ENCODE results near the gene MAP2K1.

Gene MAP2K1

DNA sequence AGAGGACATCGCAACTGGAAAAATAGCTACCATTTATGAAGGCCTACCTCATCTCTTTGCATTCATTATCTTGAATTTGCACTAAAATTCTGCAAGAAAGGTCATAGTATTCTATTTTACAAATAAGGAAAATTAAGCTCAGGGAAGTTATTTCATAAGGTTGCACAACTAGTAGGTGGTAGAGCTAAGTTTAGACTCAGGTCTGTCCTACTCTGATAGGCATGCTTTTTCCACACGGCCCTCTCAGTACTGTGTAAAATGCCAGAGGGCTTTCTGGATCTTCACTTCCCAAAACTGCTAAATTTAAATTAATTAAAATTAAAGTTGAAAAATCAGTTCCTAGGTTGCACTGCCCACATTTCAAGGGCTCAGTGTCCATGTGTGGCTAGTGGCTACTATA is 18.3 kb downstream of the MAP2K1 start:
- H3K4me3 ChIP-seq (ENCODE audit: insufficient read length, low read depth): no peak overlapping the region
- no peaks in the 10 kb centered on the region for H3K4me1 ChIP-seq (ENCODE audit: insufficient read depth, insufficient read length)
- no peaks in the 10 kb centered on the region for H3K27me3 ChIP-seq (ENCODE audit: insufficient read depth, insufficient read length)

GRCh38 chr15:66405615-66406014 is 18.9 kb downstream of the MAP2K1 start:
- TF ChIP-seq YY1 (IDR thresholded peaks at IDR 0.05; ENCODE audit: insufficient read depth, insufficient read length) (no peak), ZNF274 (IDR thresholded peaks at IDR 0.05; ENCODE audit: low read depth, low read length) (no peak), SUZ12 (IDR thresholded peaks at IDR 0.05; ENCODE audit: extremely low read depth, insufficient read depth, insufficient read length) (no peak)
- Histone ChIP-seq H3K36me3 (ENCODE audit: insufficient read depth, insufficient read length, low read length) (peaks cover 2% of the 10 kb centered on the region), H3K9ac (ENCODE audit: insufficient read length, low read depth) (no peak overlapping the region), H3K4me1 (ENCODE audit: insufficient read depth, insufficient read length) (no peaks in the 10 kb centered on the region), H3K9me3 (ENCODE audit: insufficient read depth, low read length) (no peaks in the 10 kb centered on the region), H3K27me3 (ENCODE audit: insufficient read depth, insufficient read length) (no peaks in the 10 kb centered on the region), H3K4me3 (ENCODE audit: insufficient read length, low read depth) (no peak overlapping the region)
- DNase-seq (ENCODE audit: low read depth, low spot score): no peak

More for the DNA sequence above, 18.3 kb downstream of the MAP2K1 start:
- TF ChIP-seq SUZ12 (IDR thresholded peaks at IDR 0.05; ENCODE audit: extremely low read depth, insufficient read depth, insufficient read length) (no peak), ZNF274 (IDR thresholded peaks at IDR 0.05; ENCODE audit: low read depth, low read length) (no peak), YY1 (IDR thresholded peaks at IDR 0.05; ENCODE audit: insufficient read depth, insufficient read length) (no peak)
- no peak for DNase-seq (ENCODE audit: low read depth, low spot score)
- Histone ChIP-seq H3K36me3 (ENCODE audit: insufficient read depth, insufficient read length, low read length) (no peaks in the 10 kb centered on the region), H3K9me3 (ENCODE audit: insufficient read depth, low read length) (no peaks in the 10 kb centered on the region), H3K9ac (ENCODE audit: insufficient read length, low read depth) (no peak overlapping the region)

GRCh38 chr15:66408254-66408653 is 21.5 kb downstream of the MAP2K1 start:
- peaks cover 4% of the 10 kb centered on the region for H3K36me3 ChIP-seq (ENCODE audit: insufficient read depth, insufficient read length, low read length)
- no peaks in the 10 kb centered on the region for H3K27me3 ChIP-seq (ENCODE audit: insufficient read depth, insufficient read length)
- TF ChIP-seq ZNF274 (IDR thresholded peaks at IDR 0.05; ENCODE audit: low read depth, low read length) (no peak), SUZ12 (IDR thresholded peaks at IDR 0.05; ENCODE audit: extremely low read depth, insufficient read depth, insufficient read length) (no peak), YY1 (IDR thresholded peaks at IDR 0.05; ENCODE audit: insufficient read depth, insufficient read length) (no peak)
- H3K4me3 ChIP-seq (ENCODE audit: insufficient read length, low read depth): no peak overlapping the region
- H3K4me1 ChIP-seq (ENCODE audit: insufficient read depth, insufficient read length): no peaks in the 10 kb centered on the region
- no peak overlapping the region for H3K9ac ChIP-seq (ENCODE audit: insufficient read length, low read depth)
- peaks cover 9% of the 10 kb centered on the region for H3K9me3 ChIP-seq (ENCODE audit: insufficient read depth, low read length)
- no peak for DNase-seq (ENCODE audit: low read depth, low spot score)

DNA sequence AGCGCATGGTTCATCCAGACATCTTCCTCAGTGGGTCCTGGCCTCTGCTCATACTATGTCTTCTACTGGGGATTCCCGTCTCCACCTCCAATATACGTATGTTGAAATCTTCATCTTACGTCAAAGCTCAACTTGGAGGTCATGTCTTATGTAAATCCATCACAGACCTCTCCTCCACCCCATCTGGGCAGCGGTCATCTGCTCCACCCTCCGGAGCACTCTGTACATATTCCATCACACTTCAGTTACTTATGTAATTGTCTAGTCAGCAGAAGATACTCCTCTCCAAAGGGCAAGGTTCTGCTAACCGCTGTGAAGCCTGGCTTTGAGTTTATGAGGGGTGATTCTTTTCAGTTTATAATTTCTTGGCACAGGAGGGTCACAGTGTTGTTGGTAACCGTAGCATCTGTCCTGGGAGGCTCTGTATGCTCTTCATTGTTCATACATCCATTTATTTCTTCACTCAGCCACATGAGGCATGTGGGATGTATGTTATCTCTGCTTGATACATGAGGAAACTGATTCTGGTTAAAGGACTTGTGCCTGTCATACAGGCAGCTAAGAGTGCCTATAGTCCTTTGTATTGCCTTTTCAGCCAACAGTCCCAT is 22.1 kb downstream of the MAP2K1 start:
- H3K4me1 ChIP-seq (ENCODE audit: insufficient read depth, insufficient read length): no peaks in the 10 kb centered on the region

GRCh38 chr15:66409565-66410108 is 22.9 kb downstream of the MAP2K1 start:
- Histone ChIP-seq H3K9me3 (ENCODE audit: insufficient read depth, low read length) (peaks cover 23% of the 10 kb centered on the region), H3K27me3 (ENCODE audit: insufficient read depth, insufficient read length) (no peaks in the 10 kb centered on the region), H3K9ac (ENCODE audit: insufficient read length, low read depth) (no peak overlapping the region), H3K4me1 (ENCODE audit: insufficient read depth, insufficient read length) (no peaks in the 10 kb centered on the region), H3K4me3 (ENCODE audit: insufficient read length, low read depth) (no peak overlapping the region), H3K36me3 (ENCODE audit: insufficient read depth, insufficient read length, low read length) (peaks cover 8% of the 10 kb centered on the region)
- DNase-seq (ENCODE audit: low read depth, low spot score): no peak
- TF ChIP-seq SUZ12 (IDR thresholded peaks at IDR 0.05; ENCODE audit: extremely low read depth, insufficient read depth, insufficient read length) (no peak), ZNF274 (IDR thresholded peaks at IDR 0.05; ENCODE audit: low read depth, low read length) (no peak), YY1 (IDR thresholded peaks at IDR 0.05; ENCODE audit: insufficient read depth, insufficient read length) (no peak)

More for the DNA sequence above, 22.1 kb downstream of the MAP2K1 start:
- Histone ChIP-seq H3K4me3 (ENCODE audit: insufficient read length, low read depth) (no peak overlapping the region), H3K27me3 (ENCODE audit: insufficient read depth, insufficient read length) (no peaks in the 10 kb centered on the region), H3K9me3 (ENCODE audit: insufficient read depth, low read length) (peaks cover 14% of the 10 kb centered on the region), H3K9ac (ENCODE audit: insufficient read length, low read depth) (no peak overlapping the region), H3K36me3 (ENCODE audit: insufficient read depth, insufficient read length, low read length) (peaks cover 4% of the 10 kb centered on the region)
- no peak for DNase-seq (ENCODE audit: low read depth, low spot score)
- TF ChIP-seq ZNF274 (IDR thresholded peaks at IDR 0.05; ENCODE audit: low read depth, low read length): no peak
- no peak for TF ChIP-seq YY1 (IDR thresholded peaks at IDR 0.05; ENCODE audit: insufficient read depth, insufficient read length)
- no peak for TF ChIP-seq SUZ12 (IDR thresholded peaks at IDR 0.05; ENCODE audit: extremely low read depth, insufficient read depth, insufficient read length)

DNA sequence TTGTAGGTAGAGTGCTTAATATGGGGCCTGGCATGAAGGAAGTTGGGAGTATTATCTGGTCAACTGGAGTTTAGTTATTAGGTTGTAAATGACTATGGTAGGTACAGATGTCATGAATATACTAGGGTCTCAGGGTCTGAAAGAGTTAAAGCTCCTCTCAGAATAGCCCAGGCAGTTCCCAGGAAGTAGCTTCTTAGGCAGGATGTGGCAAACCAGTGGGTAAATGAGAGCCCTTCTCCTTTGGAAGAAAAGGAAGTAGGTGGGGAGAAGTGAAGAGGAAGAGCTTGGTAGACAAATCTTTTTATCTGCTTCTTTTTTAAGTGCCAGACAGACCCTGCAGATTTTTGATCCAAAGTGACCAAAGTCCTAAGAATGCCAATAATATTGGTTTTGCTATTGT is 24.5 kb downstream of the MAP2K1 start:
- no peak for TF ChIP-seq ZNF274 (IDR thresholded peaks at IDR 0.05; ENCODE audit: low read depth, low read length)
- Histone ChIP-seq H3K36me3 (ENCODE audit: insufficient read depth, insufficient read length, low read length) (peaks cover 16% of the 10 kb centered on the region), H3K9me3 (ENCODE audit: insufficient read depth, low read length) (peaks cover 28% of the 10 kb centered on the region), H3K4me1 (ENCODE audit: insufficient read depth, insufficient read length) (no peaks in the 10 kb centered on the region), H3K4me3 (ENCODE audit: insufficient read length, low read depth) (no peak overlapping the region), H3K9ac (ENCODE audit: insufficient read length, low read depth) (no peak overlapping the region), H3K27me3 (ENCODE audit: insufficient read depth, insufficient read length) (no peaks in the 10 kb centered on the region)
- DNase-seq (ENCODE audit: low read depth, low spot score): no peak

DNA sequence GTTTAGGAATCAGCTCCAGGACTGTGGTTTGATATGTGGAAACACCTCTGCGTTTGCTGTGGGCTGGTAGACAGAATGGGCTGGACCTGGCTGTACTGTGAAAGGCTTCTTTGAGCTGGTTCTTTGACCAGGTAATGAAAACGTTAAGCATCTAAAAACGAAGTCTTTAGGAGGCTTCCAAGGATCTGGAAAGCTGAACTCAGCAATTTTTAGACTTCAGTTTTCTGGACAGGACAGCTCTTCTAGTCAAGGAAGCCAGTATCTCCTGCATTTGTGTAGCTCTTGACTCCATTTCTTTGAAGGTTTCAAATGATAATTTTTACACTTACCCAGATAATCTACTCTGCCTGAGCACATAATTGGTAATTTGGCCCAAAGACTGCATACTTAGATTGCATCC is 25.5 kb downstream of the MAP2K1 start:
- Histone ChIP-seq H3K27me3 (ENCODE audit: insufficient read depth, insufficient read length) (no peaks in the 10 kb centered on the region), H3K9ac (ENCODE audit: insufficient read length, low read depth) (no peak overlapping the region), H3K4me3 (ENCODE audit: insufficient read length, low read depth) (no peak overlapping the region), H3K36me3 (ENCODE audit: insufficient read depth, insufficient read length, low read length) (peaks cover 16% of the 10 kb centered on the region), H3K9me3 (ENCODE audit: insufficient read depth, low read length) (peaks cover 28% of the 10 kb centered on the region), H3K4me1 (ENCODE audit: insufficient read depth, insufficient read length) (no peaks in the 10 kb centered on the region)
- TF ChIP-seq SUZ12 (IDR thresholded peaks at IDR 0.05; ENCODE audit: extremely low read depth, insufficient read depth, insufficient read length): no peak
- no peak for TF ChIP-seq ZNF274 (IDR thresholded peaks at IDR 0.05; ENCODE audit: low read depth, low read length)
- no peak for TF ChIP-seq YY1 (IDR thresholded peaks at IDR 0.05; ENCODE audit: insufficient read depth, insufficient read length)
- DNase-seq (ENCODE audit: low read depth, low spot score): no peak

Measured in NT2/D1 (cell line).